Bronchial epithelial cell (primary cell): ENCODE results near the gene FSCN2. TPM values are rescaled to one million over a fixed set of nuclear protein-coding genes. Genes with fewer than 3 reads are reported as not detected.

Experiments
- DNase-seq: peaks from one replicate; pipeline ENCODE4 v3.0.0-alpha.2; 2010; ENCODE audit warnings: low read depth
- FAIRE-seq: peaks from 2 replicates; lab custom pipeline; 2011; peaks lifted over from hg19 to GRCh38; lab: Jason Lieb, UNC
- H3K27me3 ChIP-seq: 2 replicates; pipeline ENCODE4 v1.5.1; 2011; ENCODE audit warnings: low read length; ENCODE audit not compliant: control insufficient read depth, insufficient read depth
- H3K36me3 ChIP-seq: 2 replicates; pipeline ENCODE4 v1.5.1; 2011; ENCODE audit warnings: low read length; ENCODE audit not compliant: control insufficient read depth, insufficient read depth
- H3K4me3 ChIP-seq: 2 replicates; pipeline ENCODE4 v1.5.1; 2011; ENCODE audit warnings: mild to moderate bottlenecking, low read depth, low read length, control low read depth
- CTCF ChIP-seq: IDR thresholded peaks from 2 replicates; pipeline ENCODE4 v1.5.1; 2011; ENCODE audit warnings: mild to moderate bottlenecking, moderate library complexity, low read length, control low read depth, inconsistent platforms; ENCODE audit not compliant: insufficient read depth, severe bottlenecking
- total RNA-seq: library from RNA; depleted of rRNA; stranded (reverse); fragments of >200 nt; gene quantifications from 2 replicates; pipeline ENCODE4 v1.2.1, GENCODE V29; 2014

Gene FSCN2
- total RNA-seq, 1 donor from 2014 or later: 1.3 TPM

GRCh38 chr17:81513753-81514488, 14.3 kb upstream of the FSCN2 start:
- peak overlapping the region; percentile 98 for H3K4me3 ChIP-seq
- H3K27me3 ChIP-seq: no peaks in the 10 kb centered on the region
- H3K36me3 ChIP-seq: peaks cover 22% of the 10 kb centered on the region
- FAIRE-seq: no peak
- TF ChIP-seq CTCF: no peak
- peak; percentile 38 for DNase-seq

- peak overlapping the region; percentile 98 for H3K4me3 ChIP-seq
- no peak for FAIRE-seq
- TF ChIP-seq CTCF: no peak
- H3K27me3 ChIP-seq: no peaks in the 10 kb centered on the region
- H3K36me3 ChIP-seq: peaks cover 22% of the 10 kb centered on the region
- DNase-seq: no peak
Observed at GRCh38 chr17:81514489-81514738, 13.8 kb upstream of the FSCN2 start.

DNA sequence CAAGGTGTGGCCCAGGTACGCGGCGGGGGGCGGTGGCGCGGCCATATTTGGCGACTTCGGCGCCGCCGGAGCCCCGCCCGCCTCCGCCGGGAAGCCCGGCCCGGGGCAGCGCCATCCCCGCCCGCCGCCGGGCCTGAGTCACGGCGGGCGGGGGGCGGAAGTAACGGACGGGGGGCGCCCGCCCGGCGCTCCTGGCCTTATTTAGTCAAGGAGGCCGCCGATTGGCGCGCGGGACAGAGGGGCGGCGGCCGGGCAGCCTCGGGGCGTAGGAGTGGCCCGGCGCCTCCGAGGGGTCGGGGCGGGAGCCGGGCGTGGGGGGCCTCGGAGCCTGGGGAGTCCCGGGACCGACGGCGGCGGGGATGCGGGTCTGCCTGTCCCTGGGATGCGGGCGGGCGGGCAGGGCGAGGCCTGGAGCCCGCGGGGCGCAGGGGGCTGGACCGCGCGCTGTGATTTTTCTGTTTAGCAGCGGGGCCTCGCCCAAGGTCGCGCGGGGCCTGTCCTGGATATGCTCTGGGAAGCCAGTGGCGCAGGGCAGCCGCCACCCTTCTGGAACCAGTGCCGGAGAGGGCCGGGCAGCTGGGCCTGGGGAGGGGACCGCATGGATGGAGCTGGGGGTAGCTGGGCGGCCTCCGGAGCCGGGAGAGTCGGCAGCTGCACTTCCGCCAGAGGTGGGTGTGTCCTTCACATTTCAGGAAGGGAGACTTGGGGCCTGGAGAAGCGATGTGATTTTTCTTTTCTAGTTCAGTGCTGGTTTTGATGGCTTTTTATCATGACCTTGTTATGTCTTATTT, 13.2 kb upstream of the FSCN2 start:
- TF ChIP-seq CTCF: no peak
- Histone ChIP-seq H3K27me3 (no peaks in the 10 kb centered on the region), H3K36me3 (peaks cover 22% of the 10 kb centered on the region), H3K4me3 (peak overlapping the region; percentile 98)
- no peak for FAIRE-seq
- DNase-seq: peak; percentile 59

DNA sequence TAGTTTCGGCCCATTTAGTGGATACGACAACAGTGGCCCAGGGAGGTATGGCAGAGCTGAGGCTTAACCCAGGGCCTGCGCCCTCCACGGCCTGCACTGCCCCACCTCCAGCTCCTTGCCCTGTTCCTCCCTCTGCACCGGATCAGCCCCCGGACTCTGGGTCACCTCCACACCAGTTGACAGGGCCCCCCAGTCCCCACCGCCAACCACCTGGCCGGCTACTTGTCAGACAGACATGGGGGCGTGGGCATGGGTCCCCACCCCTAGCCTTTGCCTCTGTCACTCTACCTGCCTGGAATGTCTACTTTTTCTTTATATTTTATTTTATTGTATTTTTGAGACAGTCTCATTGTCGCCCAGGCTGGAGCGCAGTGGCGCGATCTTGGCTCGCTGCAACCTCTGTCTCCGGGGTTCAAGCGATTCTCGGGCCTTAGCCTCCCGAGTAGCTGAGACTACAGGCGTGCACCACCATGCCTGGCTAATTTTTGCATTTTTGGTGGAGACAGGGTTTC, 12.6 kb upstream of the FSCN2 start:
- TF ChIP-seq CTCF: no peak
- DNase-seq (no peak), FAIRE-seq (no peak)
- Histone ChIP-seq H3K36me3 (peaks cover 19% of the 10 kb centered on the region), H3K27me3 (no peaks in the 10 kb centered on the region), H3K4me3 (peak overlapping the region; percentile 98)

DNA sequence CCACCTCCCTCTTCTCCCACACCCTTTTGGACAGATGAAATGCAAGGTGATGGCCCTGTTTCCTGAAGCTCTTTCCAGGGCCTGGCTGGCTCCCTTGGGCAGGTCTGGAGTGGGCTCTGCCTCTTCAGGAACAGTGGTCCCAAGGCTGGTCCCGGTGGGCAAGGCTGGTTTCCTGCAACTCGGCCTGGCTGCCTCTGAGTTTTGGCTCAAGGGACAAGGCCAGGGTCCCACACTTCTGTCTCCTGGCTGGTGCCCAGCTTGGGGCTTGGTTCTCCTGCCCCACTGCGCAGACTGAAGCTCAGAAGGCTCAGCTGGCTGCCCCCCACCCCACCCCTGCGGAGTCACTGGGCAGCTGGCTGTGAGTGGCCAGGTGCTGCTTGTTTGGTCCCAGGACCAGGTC, 11.7 kb upstream of the FSCN2 start:
- peaks cover 11% of the 10 kb centered on the region for H3K36me3 ChIP-seq
- no peak for TF ChIP-seq CTCF
- no peak overlapping the region for H3K4me3 ChIP-seq
- H3K27me3 ChIP-seq: no peaks in the 10 kb centered on the region
- peak; percentile 18 for FAIRE-seq
- no peak for DNase-seq

DNA sequence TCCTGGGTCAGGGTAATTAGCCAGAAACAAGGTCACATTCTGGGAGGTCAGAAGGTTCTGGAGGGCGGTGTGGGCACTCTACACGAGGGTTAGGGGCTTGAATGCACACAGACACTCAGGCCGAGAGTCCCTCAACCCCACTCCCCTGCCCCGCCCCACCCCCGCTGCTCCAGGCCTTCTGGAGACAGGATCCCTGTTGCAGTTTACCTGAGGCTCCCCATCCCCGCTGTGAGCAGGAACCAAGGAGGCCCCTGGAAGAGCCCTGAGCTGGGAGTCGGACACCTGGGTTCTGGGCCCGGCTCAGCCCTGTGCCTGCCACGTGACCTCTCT, 11.2 kb upstream of the FSCN2 start:
- no peak for FAIRE-seq
- peaks cover 5% of the 10 kb centered on the region for H3K36me3 ChIP-seq
- TF ChIP-seq CTCF: no peak
- DNase-seq: no peak
- no peak overlapping the region for H3K4me3 ChIP-seq
- H3K27me3 ChIP-seq: no peaks in the 10 kb centered on the region
